ENCODE measurements around the gene SOX18.

DNA sequence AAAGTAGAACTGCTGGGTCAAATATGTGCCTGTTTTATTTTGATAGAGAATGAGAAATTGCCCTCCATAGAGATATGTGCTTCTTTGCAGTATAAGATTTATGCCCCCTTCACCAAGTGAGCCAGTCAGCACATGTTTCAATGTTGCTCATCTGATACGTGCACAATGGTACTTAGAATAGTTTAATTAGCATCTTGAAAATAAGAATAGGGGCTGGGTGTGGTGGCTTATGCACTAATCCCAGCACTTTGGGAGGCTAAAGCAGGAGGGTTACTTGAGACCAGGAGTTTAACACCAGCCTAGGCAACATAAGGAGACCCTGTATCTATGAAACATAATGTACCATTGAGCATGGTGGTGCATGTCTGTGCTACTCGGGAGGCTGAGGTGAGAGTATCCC is 33.8 kb downstream of the SOX18 start:
- TF ChIP-seq, protein P1, sequence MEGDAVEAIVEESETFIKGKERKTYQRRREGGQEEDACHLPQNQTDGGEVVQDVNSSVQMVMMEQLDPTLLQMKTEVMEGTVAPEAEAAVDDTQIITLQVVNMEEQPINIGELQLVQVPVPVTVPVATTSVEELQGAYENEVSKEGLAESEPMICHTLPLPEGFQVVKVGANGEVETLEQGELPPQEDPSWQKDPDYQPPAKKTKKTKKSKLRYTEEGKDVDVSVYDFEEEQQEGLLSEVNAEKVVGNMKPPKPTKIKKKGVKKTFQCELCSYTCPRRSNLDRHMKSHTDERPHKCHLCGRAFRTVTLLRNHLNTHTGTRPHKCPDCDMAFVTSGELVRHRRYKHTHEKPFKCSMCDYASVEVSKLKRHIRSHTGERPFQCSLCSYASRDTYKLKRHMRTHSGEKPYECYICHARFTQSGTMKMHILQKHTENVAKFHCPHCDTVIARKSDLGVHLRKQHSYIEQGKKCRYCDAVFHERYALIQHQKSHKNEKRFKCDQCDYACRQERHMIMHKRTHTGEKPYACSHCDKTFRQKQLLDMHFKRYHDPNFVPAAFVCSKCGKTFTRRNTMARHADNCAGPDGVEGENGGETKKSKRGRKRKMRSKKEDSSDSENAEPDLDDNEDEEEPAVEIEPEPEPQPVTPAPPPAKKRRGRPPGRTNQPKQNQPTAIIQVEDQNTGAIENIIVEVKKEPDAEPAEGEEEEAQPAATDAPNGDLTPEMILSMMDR (conservative IDR thresholded peaks at IDR 0.05; ENCODE audit: low read length) = no peak
- TF ChIP-seq EZH2phosphoT487 (IDR thresholded peaks at IDR 0.05; ENCODE audit: borderline replicate concordance) = no peak
